ENCODE measurements around the gene ACSF3. TPM values are rescaled to one million over a fixed set of nuclear protein-coding genes. Genes with fewer than 3 reads are reported as not detected.

The ACSF3 gene
- total RNA-seq, 1 donor from 2014 or later: 78.0 TPM

GRCh38 chr16:89134269-89134668, 40.6 kb downstream of the ACSF3 start:
- Mint-ChIP-seq H3K36me3 (ENCODE audit: low read depth) (peaks cover 50% of the 10 kb centered on the region), H3K9me3 (no peaks in the 10 kb centered on the region), H3K27ac (no peak overlapping the region), H3K4me1 (no peaks in the 10 kb centered on the region), H3K27me3 (no peaks in the 10 kb centered on the region), H3K4me3 (no peak overlapping the region)
- intact Hi-C loops (cut with micrococcal nuclease): no loop called here
- ChIA-PET CTCF (no interaction called here), POLR2A (no interaction called here)
- ATAC-seq (ENCODE audit: low read depth): no peak
- no peak for TF ChIP-seq CTCF (IDR thresholded peaks at IDR 0.05)
- no peak for DNase-seq

- intact Hi-C loops (cut with micrococcal nuclease): no loop called here
- H3K27ac Mint-ChIP-seq: no peak overlapping the region
- CTCF ChIA-PET: no interaction called here
- no peak for ATAC-seq (ENCODE audit: low read depth)
- DNase-seq: no peak
- H3K9me3 Mint-ChIP-seq: no peaks in the 10 kb centered on the region
- H3K36me3 Mint-ChIP-seq (ENCODE audit: low read depth): peaks cover 48% of the 10 kb centered on the region
- TF ChIP-seq CTCF (IDR thresholded peaks at IDR 0.05): no peak
- no peak overlapping the region for H3K4me3 Mint-ChIP-seq
- POLR2A ChIA-PET: no interaction called here
- H3K27me3 Mint-ChIP-seq: no peaks in the 10 kb centered on the region
- no peaks in the 10 kb centered on the region for H3K4me1 Mint-ChIP-seq
These were observed 41.5 kb downstream of the ACSF3 start for GRCh38 chr16:89135166-89135565.

GRCh38 chr16:89135971-89136765, 42.5 kb downstream of the ACSF3 start:
- H3K27me3 Mint-ChIP-seq: no peaks in the 10 kb centered on the region
- no peak overlapping the region for H3K4me3 Mint-ChIP-seq
- no peaks in the 10 kb centered on the region for H3K9me3 Mint-ChIP-seq
- no peak for DNase-seq
- intact Hi-C loops (cut with micrococcal nuclease): no loop called here
- H3K27ac Mint-ChIP-seq: no peak overlapping the region
- H3K4me1 Mint-ChIP-seq: no peaks in the 10 kb centered on the region
- ATAC-seq (ENCODE audit: low read depth): no peak
- no peak for TF ChIP-seq CTCF (IDR thresholded peaks at IDR 0.05)
- H3K36me3 Mint-ChIP-seq (ENCODE audit: low read depth): peaks cover 52% of the 10 kb centered on the region
- POLR2A ChIA-PET: interaction anchor here (0.5 kb wide), 1 partner anchor 76 kb away, joined by 3 read pairs; no protein-coding TSS in a partner anchor
- CTCF ChIA-PET: no interaction called here

GRCh38 chr16:89136931-89137330, 43.3 kb downstream of the ACSF3 start:
- ATAC-seq (ENCODE audit: low read depth): no peak
- H3K4me3 Mint-ChIP-seq: no peak overlapping the region
- peaks cover 55% of the 10 kb centered on the region for H3K36me3 Mint-ChIP-seq (ENCODE audit: low read depth)
- H3K27me3 Mint-ChIP-seq: no peaks in the 10 kb centered on the region
- no peaks in the 10 kb centered on the region for H3K9me3 Mint-ChIP-seq
- intact Hi-C loops (cut with micrococcal nuclease): no loop called here
- no peak for TF ChIP-seq CTCF (IDR thresholded peaks at IDR 0.05)
- POLR2A ChIA-PET: interaction anchor here (0.5 to 0.7 kb wide), 2 partner anchors 77 to 88 kb away, joined by 3 read pairs; no protein-coding TSS in a partner anchor
- CTCF ChIA-PET: no interaction called here
- no peak for DNase-seq
- H3K27ac Mint-ChIP-seq: no peak overlapping the region
- H3K4me1 Mint-ChIP-seq: no peaks in the 10 kb centered on the region

GRCh38 chr16:89137666-89138512, 44.2 kb downstream of the ACSF3 start:
- ATAC-seq (ENCODE audit: low read depth): no peak
- CTCF ChIA-PET: no interaction called here
- Mint-ChIP-seq H3K36me3 (ENCODE audit: low read depth) (peaks cover 60% of the 10 kb centered on the region), H3K4me1 (no peaks in the 10 kb centered on the region), H3K9me3 (no peaks in the 10 kb centered on the region), H3K4me3 (no peak overlapping the region), H3K27ac (no peak overlapping the region), H3K27me3 (no peaks in the 10 kb centered on the region)
- intact Hi-C loops (cut with micrococcal nuclease): no loop called here
- no peak for TF ChIP-seq CTCF (IDR thresholded peaks at IDR 0.05)
- no peak for DNase-seq
- POLR2A ChIA-PET: interaction anchor here (0.7 kb wide), 1 partner anchor 87 kb away, joined by 3 read pairs; no protein-coding TSS in a partner anchor

Measured in activated B cell treated with CpG ODN at 0.5 μM for 24 hours (primary cell).